Right lobe of liver (tissue), 6 donors: ENCODE results near the gene RPUSD1. TPM values are rescaled to one million over a fixed set of nuclear protein-coding genes. Genes with fewer than 3 reads are reported as not detected.

Source experiments
- ATAC-seq, 4 donors: fragments of 200-7000 bp; cut with Tn5 transposase; one replicate each; pipeline ENCODE4 v1.9.1; 2020; ENCODE audit warnings: mild to moderate bottlenecking in 4 of 4, moderate library complexity in 4 of 4
- DNase-seq, 3 donors: peaks; one replicate each; pipeline ENCODE4 v3.0.0-alpha.2; 2020
- H3K27ac ChIP-seq, 3 donors: fragments of 200-600 bp; one replicate each; pipeline ENCODE4 v1.8.0; 2022
- H3K27me3 ChIP-seq, 2 donors: fragments of 200-600 bp; one replicate each; pipeline ENCODE4 v1.8.0; 2022
- H3K36me3 ChIP-seq, 4 donors: fragments of 200-600 bp; sonication (generic) in 1 of 4; one replicate each; pipeline versions ENCODE4 v1.5.1 to v1.8.0; 2017 to 2022; ENCODE audit warnings: control low read depth in 1 of 4
- H3K4me1 ChIP-seq, 4 donors: fragments of 200-600 bp; sonication (generic) in 1 of 4; one replicate each; pipeline versions ENCODE4 v1.5.1 to v1.8.0; 2017 to 2022; ENCODE audit warnings: control low read depth in 1 of 4
- H3K4me3 ChIP-seq, 3 donors: fragments of 200-600 bp; one replicate each; pipeline ENCODE4 v1.8.0; 2022
- H3K9me3 ChIP-seq, 4 donors: fragments of 200-600 bp; sonication (generic) in 1 of 4; one replicate each; pipeline versions ENCODE4 v1.5.1 to v1.8.0; 2017 to 2022; ENCODE audit warnings: control low read depth in 1 of 4
- POLR2A ChIP-seq: fragments of 450-650 bp; IDR thresholded peaks from one replicate; pipeline ENCODE4 v1.6.1; 2017; ENCODE audit warnings: antibody characterized with exemption, mild to moderate bottlenecking
- WGBS: methylation state at CpG from one replicate; pipeline ENCODE4 v1.1.6; 2018; ENCODE audit warnings: low coverage, low lambda C conversion rate; ENCODE audit not compliant: insufficient coverage; ENCODE audit errors: missing lambda C conversion rate; 5-methylcytosine and 5-hydroxymethylcytosine counted together
- intact Hi-C, 2 donors: fragments of 100-400 bp; cut with DNase I; formaldehyde crosslinking; loops; one replicate each; pipeline versions ENCODE4 v1.11.2 to v1.14.1; 2022
- total RNA-seq, 6 experiments: library from RNA; depleted of rRNA in 2 of 6; stranded (reverse); fragments of >200 nt in 2 of 6; fragmentation: NEBNext Ultra II Directional in 3 of 6; extraction: Animal tissue kit (Norgen Biotek cat#: 25700) in 3 of 6; gene quantifications; one replicate each; pipeline versions ENCODE4 v1.1.0 to v1.2.4, GENCODE V29; 2016 to 2023
- TF ChIP-seq, protein P1 (sequence below), 4 donors: fragments of 200-600 bp in 3 of 4; fragments of 450-650 bp in 1 of 4; IDR thresholded peaks; one replicate each; pipeline versions ENCODE4 v1.5.1 to v1.8.0; 2016 to 2022; ENCODE audit warnings: antibody characterized with exemption in 4 of 4, mild to moderate bottlenecking in 2 of 4
- donor health status: DM: no; HTN: yes; CAD: no.
- donor health status: DM: no; HTN: no; CAD: no.
- donor health status: DM: no; HTN: no; CAD: no.
- donor health status: DM: no; HTN: yes; CAD: no.
- donor health status: DM: no; HTN: yes; CAD: no.

The RPUSD1 gene
- total RNA-seq, 6 experiments from 2014 or later = 5.1 to 16.2 (median 6.6) TPM

DNA sequence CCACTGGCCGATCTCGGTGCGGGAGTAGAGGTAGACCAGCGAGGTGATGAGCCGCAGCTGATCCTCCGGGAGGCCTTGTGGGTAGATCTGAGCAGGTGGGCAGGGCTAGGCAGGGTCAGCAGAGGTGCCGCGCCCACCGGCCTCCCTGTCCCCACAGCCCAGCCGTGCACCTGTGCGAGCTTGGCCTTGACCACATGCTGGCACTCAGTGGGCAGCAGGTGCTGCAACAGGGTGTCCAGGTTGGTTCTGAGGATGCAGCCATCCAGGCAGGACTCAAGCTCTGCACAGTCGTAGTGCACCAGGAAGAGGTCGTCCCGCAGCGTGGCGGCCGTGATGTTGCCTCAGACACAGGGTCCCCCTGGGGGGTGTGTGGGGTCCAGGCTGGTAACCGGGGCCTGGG, 15.2 kb downstream of the RPUSD1 start:
- TF ChIP-seq, protein P1, sequence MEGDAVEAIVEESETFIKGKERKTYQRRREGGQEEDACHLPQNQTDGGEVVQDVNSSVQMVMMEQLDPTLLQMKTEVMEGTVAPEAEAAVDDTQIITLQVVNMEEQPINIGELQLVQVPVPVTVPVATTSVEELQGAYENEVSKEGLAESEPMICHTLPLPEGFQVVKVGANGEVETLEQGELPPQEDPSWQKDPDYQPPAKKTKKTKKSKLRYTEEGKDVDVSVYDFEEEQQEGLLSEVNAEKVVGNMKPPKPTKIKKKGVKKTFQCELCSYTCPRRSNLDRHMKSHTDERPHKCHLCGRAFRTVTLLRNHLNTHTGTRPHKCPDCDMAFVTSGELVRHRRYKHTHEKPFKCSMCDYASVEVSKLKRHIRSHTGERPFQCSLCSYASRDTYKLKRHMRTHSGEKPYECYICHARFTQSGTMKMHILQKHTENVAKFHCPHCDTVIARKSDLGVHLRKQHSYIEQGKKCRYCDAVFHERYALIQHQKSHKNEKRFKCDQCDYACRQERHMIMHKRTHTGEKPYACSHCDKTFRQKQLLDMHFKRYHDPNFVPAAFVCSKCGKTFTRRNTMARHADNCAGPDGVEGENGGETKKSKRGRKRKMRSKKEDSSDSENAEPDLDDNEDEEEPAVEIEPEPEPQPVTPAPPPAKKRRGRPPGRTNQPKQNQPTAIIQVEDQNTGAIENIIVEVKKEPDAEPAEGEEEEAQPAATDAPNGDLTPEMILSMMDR (IDR thresholded peaks at IDR 0.05) = no peak
- no peak for TF ChIP-seq POLR2A
- no peaks in the 10 kb centered on the region for H3K9me3 ChIP-seq
- ATAC-seq = no peak
- intact Hi-C loops = no loop called here
- H3K36me3 ChIP-seq = no peaks in the 10 kb centered on the region
- no peaks in the 10 kb centered on the region for H3K4me1 ChIP-seq
- WGBS = 83% methylated on average over 3 of the region's 18 CpGs
- no peaks in the 10 kb centered on the region for H3K27me3 ChIP-seq
- no peak overlapping the region for H3K4me3 ChIP-seq
- DNase-seq = no peak
- no peak overlapping the region for H3K27ac ChIP-seq

DNA sequence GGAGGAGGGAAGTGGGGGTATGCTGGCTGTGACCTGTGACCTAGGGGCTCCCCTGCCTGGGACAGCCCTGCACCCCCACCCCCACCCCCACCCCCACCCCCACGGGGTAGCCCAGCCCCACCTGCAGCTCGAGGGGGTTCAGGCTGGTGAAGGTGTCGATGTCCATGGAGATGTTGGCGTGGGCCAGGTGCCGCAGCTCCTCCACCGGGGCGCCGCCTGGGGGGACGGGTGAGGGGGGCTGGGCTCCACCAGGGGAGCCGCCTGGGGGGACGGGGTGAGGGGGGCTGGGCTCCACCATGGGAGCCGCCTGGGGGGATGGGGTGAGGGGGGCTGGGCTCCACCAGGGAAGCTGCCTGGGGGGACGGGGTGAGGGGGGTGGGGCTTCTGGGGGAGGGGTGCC, 17.8 kb downstream of the RPUSD1 start:
- DNase-seq = no peak
- no peaks in the 10 kb centered on the region for H3K9me3 ChIP-seq

DNA sequence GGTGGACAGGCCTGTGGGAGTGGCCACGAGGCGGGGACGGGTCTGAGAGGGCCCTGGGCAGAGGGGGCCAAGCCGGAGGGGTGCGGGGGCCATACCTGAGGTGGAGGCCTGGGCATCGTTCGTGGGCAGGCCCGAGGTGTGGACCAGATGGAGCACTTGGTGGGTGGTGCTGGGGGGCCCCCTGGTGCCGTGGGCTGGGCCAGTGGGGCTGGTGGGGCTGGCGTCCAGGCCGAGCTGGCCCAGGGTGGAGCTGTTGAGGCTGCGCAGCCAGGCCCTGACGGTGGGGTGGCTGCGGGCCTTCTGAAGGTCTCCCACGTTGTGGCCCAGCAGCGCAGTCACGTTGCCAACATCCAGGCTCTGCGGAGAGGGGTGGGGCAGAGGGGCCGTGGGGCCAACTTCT, 18.2 kb downstream of the RPUSD1 start:
- TF ChIP-seq, protein P1 (IDR thresholded peaks at IDR 0.05) = no peak
- TF ChIP-seq POLR2A = no peak
- Histone ChIP-seq H3K4me3 (no peak overlapping the region), H3K27ac (no peak overlapping the region), H3K9me3 (no peaks in the 10 kb centered on the region), H3K36me3 (no peaks in the 10 kb centered on the region), H3K27me3 (no peaks in the 10 kb centered on the region), H3K4me1 (no peaks in the 10 kb centered on the region)
- intact Hi-C loops = no loop called here
- ATAC-seq (no peak), DNase-seq (peak in 1 of 3 donors; percentile 13)
- 60% methylated on average over 1 of the region's 19 CpGs for WGBS

More for the DNA sequence above, 17.8 kb downstream of the RPUSD1 start:
- Histone ChIP-seq H3K27me3 (no peaks in the 10 kb centered on the region), H3K36me3 (no peaks in the 10 kb centered on the region), H3K27ac (no peak overlapping the region), H3K4me3 (no peak overlapping the region), H3K4me1 (no peaks in the 10 kb centered on the region)
- ATAC-seq = no peak
- TF ChIP-seq, protein P1 (IDR thresholded peaks at IDR 0.05) = no peak
- TF ChIP-seq POLR2A = no peak
- WGBS = 40% methylated on average over 1 of the region's 13 CpGs
- intact Hi-C loops = no loop called here

DNA sequence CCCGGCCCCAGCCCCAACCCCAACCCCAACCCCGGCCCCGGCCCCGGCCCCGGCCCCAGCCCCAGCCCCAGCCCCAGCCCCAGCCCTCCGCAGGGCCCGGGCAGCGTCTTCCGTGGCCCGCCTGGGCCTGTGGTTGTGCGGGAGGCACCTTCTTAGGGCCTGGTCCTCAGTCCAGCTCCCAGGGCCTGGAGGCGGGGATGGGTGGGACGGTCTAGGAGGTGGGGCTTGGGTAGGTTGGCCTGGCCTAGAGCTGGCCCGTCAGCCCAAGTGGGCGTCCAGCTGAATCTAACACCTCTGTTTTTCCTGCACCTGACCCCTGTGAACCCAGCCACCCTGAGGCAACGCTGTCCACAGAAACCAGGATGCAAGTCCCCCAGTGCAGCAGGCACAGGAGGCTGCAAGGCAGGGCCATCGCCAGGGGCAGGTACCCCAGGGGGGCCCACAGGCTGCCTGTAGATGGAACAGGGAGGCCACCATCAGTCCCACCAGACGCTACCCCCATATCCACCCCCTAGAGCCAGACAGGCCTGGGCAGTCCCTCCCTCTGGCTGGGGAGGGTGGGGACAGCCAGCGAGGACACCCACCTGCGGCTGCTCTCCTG, 18.9 kb downstream of the RPUSD1 start:
- TF ChIP-seq, protein P1 (IDR thresholded peaks at IDR 0.05) = no peak
- TF ChIP-seq POLR2A = no peak
- Histone ChIP-seq H3K4me3 (no peak overlapping the region), H3K27me3 (no peaks in the 10 kb centered on the region), H3K4me1 (no peaks in the 10 kb centered on the region), H3K36me3 (no peaks in the 10 kb centered on the region), H3K9me3 (no peaks in the 10 kb centered on the region), H3K27ac (no peak overlapping the region)
- 57% methylated on average over 5 of the region's 20 CpGs for WGBS
- ATAC-seq (no peak), DNase-seq (no peak)
- intact Hi-C loops = no loop called here
